OCI-LY1 (cell line): ENCODE data around the gene SMIM20.

ENCODE experiments used
- CTCF ChIP-seq: fragments of 200-600 bp; sonication (generic), shearing (Covaris generic); IDR thresholded peaks from 2 replicates; pipeline ENCODE4 v1.5.1; 2017; ENCODE audit warnings: mild to moderate bottlenecking, antibody characterized with exemption, low read length, moderate library complexity, mixed read lengths
- EZH2 ChIP-seq: fragments of 200-600 bp; sonication (generic), shearing (Covaris generic); IDR thresholded peaks from 2 replicates; pipeline ENCODE4 v1.8.0; 2017; ENCODE audit warnings: borderline replicate concordance, mixed run types, mild to moderate bottlenecking, antibody characterized with exemption, low read length, moderate library complexity, mixed read lengths

- TF ChIP-seq EZH2, result no peak
- TF ChIP-seq CTCF, result no peak
These were observed 41.7 kb downstream of the SMIM20 start for GRCh38 chr4:25955705-25956104.
